NCI-H2196 (cell line): ENCODE results near the gene MYO3B.
"Not testable (repeated sequence)": the region's sequence is repeated elsewhere in the genome, so short reads cannot be mapped to it uniquely, and the experiment has no call there.

ENCODE experiments used
- DNase-seq: peaks from one replicate; lab custom pipeline; 2025; ENCODE audit not compliant: unreplicated experiment; lab: John Stamatoyannopoulos, UW

Gene MYO3B

GRCh38 chr2:170660409-170660808 is 482.5 kb downstream of the MYO3B start:
- DNase-seq, result peak; percentile 4

DNA sequence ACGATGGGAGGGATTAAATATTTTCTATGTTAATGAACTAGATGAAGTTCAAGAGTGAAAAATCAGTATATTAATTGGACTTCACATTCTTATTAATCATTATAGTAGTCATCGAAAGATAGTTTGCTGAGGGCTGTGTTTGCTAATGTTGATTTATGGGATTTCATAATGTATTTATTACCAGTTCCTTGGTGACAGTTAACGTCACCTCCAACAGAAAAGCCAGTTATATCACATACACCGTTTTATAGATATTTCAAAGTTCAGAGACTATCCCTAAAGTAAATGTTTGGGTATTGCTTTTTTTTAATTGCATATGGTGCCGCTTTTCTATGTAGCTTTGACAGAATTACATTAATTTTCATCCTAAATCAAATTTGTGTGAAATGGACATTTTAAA is 487.8 kb downstream of the MYO3B start:
- DNase-seq, result no peak

- DNase-seq, result no peak
Measured at GRCh38 chr2:170669909-170670308, 492.0 kb downstream of the MYO3B start.

DNA sequence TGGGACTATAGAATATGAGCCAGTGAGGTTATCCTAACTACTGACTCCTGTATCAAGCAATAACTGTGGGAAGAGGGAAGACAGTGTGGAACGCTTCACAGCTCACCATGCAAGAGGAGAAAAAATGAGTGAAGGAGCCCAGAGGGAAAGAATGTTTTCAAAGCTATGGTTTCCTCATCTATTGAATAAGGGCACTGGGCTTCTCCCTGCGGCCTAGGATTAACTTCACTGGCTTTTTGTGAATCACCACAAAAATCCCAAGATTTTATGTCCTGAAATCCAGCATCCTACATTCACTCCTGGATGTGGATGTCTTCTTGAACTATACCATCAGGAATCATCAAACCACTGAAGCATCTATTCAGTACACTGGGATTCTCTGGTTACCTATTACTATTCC is 492.7 kb downstream of the MYO3B start:
- no peak for DNase-seq

GRCh38 chr2:170671079-170671478 is 493.1 kb downstream of the MYO3B start:
- DNase-seq, result no peak

DNA sequence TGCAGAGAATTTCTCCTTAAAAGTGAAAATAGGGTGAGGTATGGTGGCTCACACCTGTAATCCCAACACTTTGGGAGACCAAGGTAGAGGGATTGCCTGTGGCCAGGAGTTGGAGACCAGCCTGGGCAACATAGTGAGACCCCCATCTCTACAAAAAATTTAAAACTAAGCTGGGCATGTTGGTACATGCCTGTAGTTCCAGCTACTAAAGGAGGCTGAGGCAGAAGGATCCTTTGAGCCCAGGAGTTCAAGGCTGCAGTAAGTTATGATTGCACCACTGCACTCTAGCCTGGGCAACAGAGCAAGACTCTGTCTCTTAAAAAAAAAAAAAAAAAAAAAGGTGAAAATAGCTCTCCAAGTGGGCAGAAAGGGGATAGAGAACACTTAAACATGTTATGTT is 496.3 kb downstream of the MYO3B start:
- DNase-seq, result not testable (repeated sequence)

DNA sequence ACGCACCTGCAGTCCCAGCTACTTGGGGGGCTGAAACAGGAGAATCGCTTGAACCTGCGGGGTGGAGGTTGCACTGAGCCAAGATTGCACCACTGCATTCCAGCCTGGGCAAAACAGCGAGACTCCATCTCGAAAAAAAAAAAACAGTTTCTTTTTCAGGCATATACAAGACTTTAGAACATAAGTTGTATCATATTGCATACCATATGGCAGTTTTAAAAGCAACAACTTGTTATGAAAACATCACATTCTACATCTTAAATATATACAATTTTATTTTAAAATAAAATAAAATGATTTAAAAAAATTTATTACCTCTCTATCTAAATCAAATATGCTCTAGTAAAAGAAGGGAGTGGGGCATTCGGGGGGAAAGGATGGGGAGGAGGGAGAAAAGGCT is 497.8 kb downstream of the MYO3B start:
- no peak for DNase-seq

DNA sequence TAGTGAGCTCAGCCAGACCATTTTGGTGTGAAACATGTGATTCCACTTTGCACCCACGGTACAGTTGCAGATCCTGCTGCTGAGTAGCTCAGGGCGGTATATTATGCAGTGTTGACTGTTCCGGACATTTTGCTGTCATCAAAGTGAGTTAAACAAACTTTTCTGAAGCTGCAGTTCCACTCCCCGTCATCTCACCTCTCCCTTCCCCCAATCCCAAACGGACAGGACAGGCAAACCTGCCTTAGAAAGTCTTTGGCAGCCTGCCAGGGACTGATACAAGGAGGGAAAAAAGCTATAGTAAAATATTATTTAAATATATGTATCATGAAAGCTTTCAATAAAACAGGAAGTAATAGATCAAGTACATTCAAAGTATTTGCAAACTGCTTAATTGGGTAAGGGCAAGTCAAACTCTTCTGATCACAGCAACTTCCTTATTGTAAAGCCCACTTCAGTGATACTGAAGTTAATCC is 501.7 kb downstream of the MYO3B start:
- no peak for DNase-seq

GRCh38 chr2:170680172-170680941 is 502.4 kb downstream of the MYO3B start:
- no peak for DNase-seq

DNA sequence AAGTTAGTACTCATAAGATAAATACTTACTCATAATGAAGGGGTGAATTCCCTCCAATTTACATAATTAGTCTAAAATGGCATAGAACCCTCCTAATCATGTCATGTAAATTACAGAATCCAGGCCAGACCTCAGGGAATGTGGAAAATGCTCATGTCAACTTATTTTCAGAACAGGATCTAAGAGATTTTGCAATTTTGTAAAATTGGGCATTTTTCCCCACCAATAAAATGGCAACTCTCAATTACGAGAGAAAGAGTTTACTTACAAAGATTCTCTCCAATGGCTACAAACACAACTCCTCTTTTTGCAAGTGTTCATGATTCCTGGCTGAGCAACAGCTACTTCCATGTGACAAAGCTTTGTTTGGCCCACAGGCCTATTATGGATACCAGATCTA is 503.4 kb downstream of the MYO3B start:
- DNase-seq, result no peak

DNA sequence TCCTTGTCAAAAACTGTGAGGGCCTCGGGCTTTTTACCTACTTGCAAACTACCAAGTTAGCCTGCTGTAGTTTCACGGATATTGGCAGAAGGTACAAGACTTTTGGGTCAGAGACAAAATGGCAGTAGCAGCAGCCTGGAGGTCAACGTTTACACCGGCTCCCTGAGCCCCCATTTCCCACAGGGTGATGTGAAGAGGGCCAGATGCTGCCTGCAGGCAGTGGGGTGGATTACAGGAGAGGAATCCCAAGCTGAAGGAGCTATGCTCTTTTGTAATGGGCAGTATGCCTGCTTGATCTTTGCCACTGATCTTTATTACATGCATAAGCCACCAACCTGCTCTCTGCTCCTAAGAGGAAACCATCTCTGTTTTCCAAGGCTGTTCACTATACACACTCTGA is 507.6 kb downstream of the MYO3B start:
- DNase-seq, result no peak

- DNase-seq, result no peak
Measured at GRCh38 chr2:170689481-170689880, 511.5 kb downstream of the MYO3B start.

- DNase-seq, result no peak
Measured at GRCh38 chr2:170690640-170691039, 512.7 kb downstream of the MYO3B start.

GRCh38 chr2:170694316-170694715 is 516.4 kb downstream of the MYO3B start:
- no peak for DNase-seq

- DNase-seq, result no peak
Measured at GRCh38 chr2:170695521-170696410, 517.8 kb downstream of the MYO3B start.

GRCh38 chr2:170696948-170697347 is 519.0 kb downstream of the MYO3B start:
- DNase-seq, result no peak

- no peak for DNase-seq
Measured at GRCh38 chr2:170701011-170701410, 523.1 kb downstream of the MYO3B start.

DNA sequence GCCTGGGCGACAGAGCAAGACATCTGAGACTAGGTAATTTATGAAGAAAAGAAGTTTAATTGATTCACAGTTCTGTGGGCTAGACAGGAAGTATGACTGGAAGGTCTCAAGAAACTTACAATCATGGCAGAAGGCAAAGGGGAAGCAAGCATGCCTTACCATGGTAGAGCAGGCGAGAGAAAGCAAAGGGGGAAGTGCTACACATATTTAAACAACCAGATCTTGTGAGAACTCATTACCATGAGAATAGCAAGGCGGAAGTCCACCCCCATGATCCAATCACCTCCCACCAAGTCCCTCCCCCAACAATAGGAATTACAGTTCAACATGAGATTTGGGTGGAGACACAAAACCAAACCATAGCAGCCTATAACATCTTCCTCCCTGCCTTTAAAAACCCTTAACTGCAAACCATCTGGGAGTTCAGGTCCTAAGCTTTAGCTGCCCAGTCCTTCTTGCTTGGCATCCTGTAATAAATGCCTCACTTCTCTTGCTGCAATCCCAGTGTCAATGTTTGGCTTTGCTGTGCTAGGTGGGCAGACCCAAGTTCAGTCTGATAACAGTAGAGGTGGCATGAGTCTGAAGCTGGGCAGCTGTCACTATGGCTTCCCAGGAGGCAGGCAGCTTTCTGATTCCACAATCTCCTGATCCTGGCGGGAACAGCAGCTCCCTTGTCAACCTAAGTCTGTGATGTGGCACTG is 526.0 kb downstream of the MYO3B start:
- no peak for DNase-seq
